GM12878 (cell line): ENCODE data around the gene CD48. TPM values are rescaled to one million over a fixed set of nuclear protein-coding genes. Genes with fewer than 3 reads are reported as not detected.
A peak's percentile ranks its signal among the peaks of the same experiment; 100 is the strongest.

Experiments
- ATAC-seq: fragments of 200-7000 bp; cut with Tn5 transposase; 3 replicates; pipeline ENCODE4 v1.9.1; 2020; ENCODE audit warnings: mild to moderate bottlenecking, moderate library complexity
- BruUV-seq: library from RNA; stranded (reverse); fragments of 400-500 nt; replicated peaks from 2 replicates; lab custom pipeline; 2021; lab: Mats Ljungman, UMichigan
- CTCF ChIA-PET: fragments of 300-600 bp; sonication (Branson Sonifier 250); formaldehyde crosslinking; extraction: SDS; loops from one replicate; lab custom pipeline; 2021; ENCODE audit warnings: inconsistent platforms; lab: Yijun Ruan, JAX
- POLR2A ChIA-PET: fragments of 350-600 bp; formaldehyde crosslinking; extraction: SDS; loops from one replicate; lab custom pipeline; 2021; ENCODE audit warnings: inconsistent platforms; lab: Charles Lee
- RAD21 ChIA-PET: fragments of 300-600 bp; sonication (Branson Sonifier 250); formaldehyde crosslinking; loops from one replicate; lab custom pipeline; 2023; ENCODE audit warnings: antibody characterized with exemption; ENCODE audit not compliant: unreplicated experiment; lab: Charles Lee
- SMC1A ChIA-PET: fragments of 300-600 bp; sonication (Branson Sonifier 250); formaldehyde crosslinking; loops from one replicate; lab custom pipeline; 2023; ENCODE audit not compliant: unreplicated experiment, uncharacterized antibody; lab: Charles Lee
- DNase-seq: peaks from one replicate; pipeline ENCODE4 v3.0.0-alpha.2; 2011; ENCODE audit warnings: low read depth, low spot score
- FAIRE-seq: peaks from 3 replicates; lab custom pipeline; 2011; peaks lifted over from hg19 to GRCh38; lab: Jason Lieb, UNC
- H2AFZ ChIP-seq: 2 replicates; pipeline ENCODE4 v1.6.0; 2011; ENCODE audit warnings: low read depth, low read length, control low read depth; ENCODE audit not compliant: control insufficient read depth
- H3K27ac ChIP-seq: 2 replicates; pipeline ENCODE4 v1.5.1; 2011; ENCODE audit warnings: control low read depth; ENCODE audit not compliant: control insufficient read depth, insufficient read depth
- H3K27me3 ChIP-seq, 2 experiments: replicated peaks in 1 of 2; 2 replicates each; pipeline versions ENCODE4 v1.6.0 to v1.6.1; 2011; ENCODE audit warnings: low read length in 1 of 2; ENCODE audit not compliant: control insufficient read depth in 2 of 2, insufficient read depth in 2 of 2
- H3K36me3 ChIP-seq, 2 experiments: 2 replicates each; pipeline ENCODE4 v1.5.1; 2011; ENCODE audit warnings: low read length in 1 of 2; ENCODE audit not compliant: control insufficient read depth in 2 of 2, insufficient read depth in 2 of 2
- H3K4me1 ChIP-seq: 2 replicates; pipeline ENCODE4 v1.6.1; 2011; ENCODE audit warnings: mild to moderate bottlenecking, low read length, moderate library complexity, mixed read lengths; ENCODE audit not compliant: control insufficient read depth, insufficient read depth
- H3K4me2 ChIP-seq: 2 replicates; pipeline ENCODE4 v1.6.0; 2011; ENCODE audit warnings: control low read depth; ENCODE audit not compliant: control insufficient read depth, insufficient read depth
- H3K4me3 ChIP-seq: fragments of 200-600 bp; sonication (generic); 2 replicates; pipeline ENCODE4 v1.5.1; 2016
- H3K79me2 ChIP-seq: 2 replicates; pipeline ENCODE4 v1.6.0; 2011; ENCODE audit warnings: low read length; ENCODE audit not compliant: control insufficient read depth, insufficient read depth
- H3K9ac ChIP-seq: 2 replicates; pipeline ENCODE4 v1.8.0; 2011; ENCODE audit warnings: low read length, control low read depth, mixed read lengths; ENCODE audit not compliant: control insufficient read depth, insufficient read depth
- H3K9me3 ChIP-seq: replicated peaks from 3 replicates; pipeline ENCODE4 v1.5.1; 2011; ENCODE audit warnings: mild to moderate bottlenecking, low read length; ENCODE audit not compliant: control insufficient read depth, insufficient read depth
- H4K20me1 ChIP-seq: 2 replicates; pipeline ENCODE4 v1.6.0; 2011; ENCODE audit not compliant: control insufficient read depth, insufficient read depth
- ATF2 ChIP-seq: IDR thresholded peaks from 2 replicates; pipeline ENCODE4 v1.6.1; 2012; ENCODE audit warnings: low read length, inconsistent platforms
- BMI1 ChIP-seq: fragments of 450-650 bp; IDR thresholded peaks from 2 replicates; pipeline ENCODE4 v1.6.1; 2016; ENCODE audit warnings: mild to moderate bottlenecking, moderate library complexity, borderline replicate concordance
- DPF2 ChIP-seq: fragments of 450-650 bp; IDR thresholded peaks from 2 replicates; pipeline ENCODE4 v1.6.1; 2017; ENCODE audit warnings: mild to moderate bottlenecking
- KAT2A ChIP-seq: conservative IDR thresholded peaks from 2 replicates; pipeline ENCODE4 v1.6.1; 2011; ENCODE audit warnings: low read depth, low read length; ENCODE audit not compliant: control insufficient read depth
- KDM1A ChIP-seq: fragments of 200-600 bp; sonication (generic); IDR thresholded peaks from 2 replicates; pipeline ENCODE4 v1.6.1; 2016; ENCODE audit warnings: borderline replicate concordance
- MYB ChIP-seq: fragments of 150-350 bp; IDR thresholded peaks from 2 replicates; pipeline ENCODE4 v1.6.1; 2014; ENCODE audit warnings: mild to moderate bottlenecking, low read depth, low read length, borderline replicate concordance
- PAX8 ChIP-seq: fragments of 450-650 bp; IDR thresholded peaks from 2 replicates; pipeline ENCODE4 v1.6.1; 2017; ENCODE audit warnings: mild to moderate bottlenecking, moderate library complexity
- PKNOX1 ChIP-seq: fragments of 450-650 bp; IDR thresholded peaks from 2 replicates; pipeline ENCODE4 v1.6.1; 2016; ENCODE audit warnings: mild to moderate bottlenecking
- ZNF24 ChIP-seq: fragments of 450-650 bp; IDR thresholded peaks from 2 replicates; pipeline ENCODE4 v1.6.1; 2017; ENCODE audit warnings: antibody characterized with exemption, mild to moderate bottlenecking
- WGBS: methylation state at CpG from one replicate; pipeline ENCODE4 v1.1.6; 2016; ENCODE audit warnings: low lambda C conversion rate; ENCODE audit not compliant: insufficient replicate concordance, insufficient coverage; ENCODE audit errors: missing lambda C conversion rate; 5-methylcytosine and 5-hydroxymethylcytosine counted together
- in situ Hi-C: fragments of 300-500 bp; cut with MboI; formaldehyde crosslinking; loops from 9 replicates; pipeline ENCODE4 v1.14.3; 2018; ENCODE audit warnings: mixed read lengths
- intact Hi-C: fragments of 100-400 bp; cut with micrococcal nuclease; formaldehyde crosslinking; loops from one replicate; pipeline ENCODE4 v1.14.2; 2022; ENCODE audit not compliant: unreplicated experiment
- polyA plus RNA-seq, 11 experiments: library from polyadenylated mRNA; depleted of rRNA in 4 of 11; unstranded in 6 of 11; stranded (reverse) in 5 of 11; fragments of >200 nt; fragmentation: Nextera tagmentation in 4 of 11; fragmentation: Illumina TruSeq in 1 of 11; extraction: Ambion mirVana in 4 of 11; extraction: Trizol in 1 of 11; gene quantifications; 1 replicate in 1 of 11; 2 replicates in 10 of 11; pipeline versions ENCODE4 v1.2.1 to v1.2.3, GENCODE V29; 2011 to 2016; ENCODE audit warnings: inconsistent platforms in 2 of 11, missing spikeins in 2 of 11, low read depth in 1 of 11
- total RNA-seq, 4 experiments: library from RNA; depleted of rRNA in 3 of 4; stranded (reverse); fragments of >200 nt in 3 of 4; fragmentation: Illumina TruSeq in 1 of 4; extraction: Trizol in 1 of 4; gene quantifications; 2 replicates each; pipeline versions ENCODE4 v1.2.1 to v1.2.3, GENCODE V29; 2013 to 2021

Gene CD48
- total and polyA plus RNA-seq, 10 of the 15 experiments (the other 5 are each of a cell fraction or from before 2014, with no cell fraction given): 302 to 1,315 (median 430) TPM

GRCh38 chr1:160671603-160672517 lies 39.8 kb downstream of the CD48 start:
- Histone ChIP-seq H3K27me3 (no peaks in the 10 kb centered on the region), H4K20me1 (no peaks in the 10 kb centered on the region), H3K4me3 (peak overlapping the region; percentile 48; the same call in 1 of the 2 replicates), H3K4me2 (peak overlapping the region; percentile 31)
- intact Hi-C loops: no loop called here
- in situ Hi-C loops: no loop called here
- no peak for FAIRE-seq
- DNase-seq: no peak
- WGBS: 77% methylated on average over 3 of the region's 3 CpGs
- TF ChIP-seq BMI1 (no peak), PKNOX1 (no peak), ZNF24 (no peak), KDM1A (no peak), DPF2 (no peak), MYB (no peak), PAX8 (no peak), ATF2 (no peak), KAT2A (no peak)
- TF ChIP-seq, all 136 proteins: peak for 0
- Histone ChIP-seq H3K9me3 (no peaks in the 10 kb centered on the region; the same call in none of the 3 replicates), H2AFZ (no peak overlapping the region), H3K27ac (peak overlapping the region; percentile 67; the same call in 1 of the 2 replicates), H3K9ac (0 out of 2 replicates have a peak overlapping the region, but pooled peaks have one; percentile 6), H3K36me3 (peaks cover 1% of the 10 kb centered on the region in 2 experiments; a peak in 3 of 4 replicates), H3K4me1 (peaks cover 45% of the 10 kb centered on the region), H3K79me2 (peaks cover 22% of the 10 kb centered on the region)
- CTCF ChIA-PET: interaction anchor here (0.7 to 6.5 kb wide), 21 partner anchors 7 to 318 kb away, joined by 3 to 92 read pairs (median 10); partner anchors contain the start of genes CD48, ITLN2, SLAMF1 and SLAMF7
- no TSS peak for BruUV-seq
- POLR2A ChIA-PET: interaction anchor here (0.9 to 6.5 kb wide), 17 partner anchors 8 to 128 kb away, joined by 3 to 61 read pairs (median 4); partner anchors contain the start of genes CD48 and SLAMF1
- SMC1A ChIA-PET: interaction anchor here (0.6 to 6.7 kb wide), 30 partner anchors 8 to 282 kb away, joined by 3 to 187 read pairs (median 5); partner anchors contain the start of genes ITLN2, LY9 and SLAMF1
- no peak for ATAC-seq
- RAD21 ChIA-PET: interaction anchor here (0.9 to 6.8 kb wide), 20 partner anchors 7 to 118 kb away, joined by 3 to 132 read pairs (median 5); partner anchors contain the start of gene SLAMF1
